ENCODE data around the gene INO80C. TPM values are rescaled to one million over a fixed set of nuclear protein-coding genes. Genes with fewer than 3 reads are reported as not detected.

The INO80C gene
- 10 to 100 TPM; 17.3 to 21.7 TPM for total RNA-seq

DNA sequence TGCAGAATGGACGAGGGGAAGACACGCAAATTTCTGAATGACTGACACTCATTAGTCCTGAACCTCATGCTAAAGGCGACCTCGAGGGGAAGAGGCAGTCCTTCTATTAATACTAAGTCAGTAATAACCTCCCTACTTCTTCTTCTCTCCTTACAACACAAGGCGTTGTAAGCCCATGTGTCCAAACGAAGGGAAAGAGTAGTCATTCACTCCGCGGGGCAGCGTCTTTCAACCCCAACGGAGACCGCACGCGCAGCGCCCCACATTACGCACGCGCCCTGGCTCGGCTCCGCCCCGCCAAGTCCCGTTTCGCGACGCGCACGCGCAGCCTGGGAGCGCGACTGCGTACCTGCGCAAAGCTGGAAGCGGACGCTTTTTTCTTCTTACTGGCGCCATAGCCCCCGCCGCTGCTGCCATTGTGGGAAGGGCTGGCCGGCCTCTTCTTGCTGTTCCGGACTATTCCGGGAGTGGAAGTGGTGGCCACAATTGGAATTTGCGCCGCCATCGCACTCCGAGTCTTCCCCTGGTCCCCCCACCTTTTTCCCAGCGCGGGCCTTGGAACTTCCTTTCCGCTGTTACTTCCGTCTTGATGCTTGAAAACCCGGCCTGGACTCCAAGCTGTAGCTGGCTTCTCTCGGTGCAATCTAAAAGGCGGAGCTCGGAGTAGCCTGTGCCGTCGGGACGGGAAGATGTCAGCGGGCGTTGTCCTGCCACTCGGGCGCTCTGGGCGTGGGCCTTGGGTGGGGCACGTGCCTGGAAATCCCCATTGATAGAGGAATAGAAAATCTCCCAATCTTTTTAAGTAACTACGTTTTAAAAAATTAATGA, at the start of gene INO80C:
Gene INO80C (minus strand): TSS at position 591 of the 828 bp plus-strand sequence. CDS start 86 bp downstream, at position 505.
- DNase-seq (peak; percentile 94), ATAC-seq (ENCODE audit: low read depth) (peak; percentile 97)
- H3K27me3 Mint-ChIP-seq: no peaks in the 10 kb centered on the region
- H3K36me3 Mint-ChIP-seq: no peaks in the 10 kb centered on the region
- H3K4me1 Mint-ChIP-seq: peaks cover 29% of the 10 kb centered on the region
- POLR2A ChIA-PET: interaction anchor here (0.6 to 2.1 kb wide), 9 partner anchors 72 to 631 kb away, joined by 3 to 12 read pairs (median 4); partner anchors contain the start of genes GALNT1, RMP24, SLC39A6 and ZNF24
- peak within 1 kb of the TSS; percentile 100 for H3K27ac Mint-ChIP-seq
- H3K9me3 Mint-ChIP-seq: peaks cover 3% of the 10 kb centered on the region
- H3K4me3 Mint-ChIP-seq: peak within 1 kb of the TSS; percentile 99

GRCh38 chr18:35547008-35547605, 49.3 kb upstream of the INO80C start:
- H3K4me1 Mint-ChIP-seq: no peaks in the 10 kb centered on the region
- H3K27me3 Mint-ChIP-seq: peaks cover 3% of the 10 kb centered on the region
- no peak for DNase-seq
- peaks cover 4% of the 10 kb centered on the region for H3K36me3 Mint-ChIP-seq
- peaks cover 5% of the 10 kb centered on the region for H3K9me3 Mint-ChIP-seq
- no peak overlapping the region for H3K4me3 Mint-ChIP-seq
- ATAC-seq (ENCODE audit: low read depth): no peak
- H3K27ac Mint-ChIP-seq: no peak overlapping the region
- POLR2A ChIA-PET: no interaction called here

DNA sequence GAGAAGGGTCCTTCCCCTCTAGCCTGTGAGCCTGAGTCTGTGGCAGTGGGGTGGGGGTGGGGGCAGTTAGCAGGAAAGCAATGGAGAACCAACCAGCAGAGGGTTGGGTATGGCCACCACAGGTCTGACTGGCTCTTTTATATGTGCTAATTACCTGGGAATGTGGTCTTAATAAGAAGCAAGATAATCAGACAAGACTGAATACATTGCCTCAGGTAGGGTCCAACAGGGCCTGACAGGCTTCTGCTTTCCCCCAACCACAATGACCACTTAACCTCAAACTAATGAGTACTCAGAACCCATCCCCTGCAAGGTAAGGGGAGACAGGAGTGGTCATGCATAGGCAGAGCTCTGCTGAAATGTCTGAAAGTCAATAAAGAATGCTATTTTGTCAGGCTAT, 44.6 kb upstream of the INO80C start:
- peaks cover 1% of the 10 kb centered on the region for H3K9me3 Mint-ChIP-seq
- ATAC-seq (ENCODE audit: low read depth): no peak
- H3K27ac Mint-ChIP-seq: no peak overlapping the region
- DNase-seq: no peak
- POLR2A ChIA-PET: no interaction called here
- H3K36me3 Mint-ChIP-seq: peaks cover 1% of the 10 kb centered on the region
- H3K4me1 Mint-ChIP-seq: no peaks in the 10 kb centered on the region
- no peak overlapping the region for H3K4me3 Mint-ChIP-seq
- no peaks in the 10 kb centered on the region for H3K27me3 Mint-ChIP-seq

GRCh38 chr18:35535297-35535696, 37.5 kb upstream of the INO80C start:
- no peak overlapping the region for H3K27ac Mint-ChIP-seq
- peaks cover 11% of the 10 kb centered on the region for H3K27me3 Mint-ChIP-seq
- H3K4me3 Mint-ChIP-seq: no peak overlapping the region
- H3K4me1 Mint-ChIP-seq: no peaks in the 10 kb centered on the region
- peaks cover 14% of the 10 kb centered on the region for H3K9me3 Mint-ChIP-seq
- no peaks in the 10 kb centered on the region for H3K36me3 Mint-ChIP-seq
- ATAC-seq (ENCODE audit: low read depth) (no peak), DNase-seq (no peak)
- POLR2A ChIA-PET: no interaction called here

- Mint-ChIP-seq H3K9me3 (peaks cover 17% of the 10 kb centered on the region), H3K4me3 (no peak overlapping the region), H3K27ac (no peak overlapping the region), H3K27me3 (peaks cover 18% of the 10 kb centered on the region), H3K36me3 (peaks cover 2% of the 10 kb centered on the region), H3K4me1 (no peaks in the 10 kb centered on the region)
- DNase-seq (no peak), ATAC-seq (ENCODE audit: low read depth) (no peak)
- POLR2A ChIA-PET: no interaction called here
Observed at GRCh38 chr18:35533916-35534405, 36.2 kb upstream of the INO80C start.

GRCh38 chr18:35528749-35529274, 31.1 kb upstream of the INO80C start:
- Mint-ChIP-seq H3K36me3 (peaks cover 2% of the 10 kb centered on the region), H3K4me1 (peaks cover 3% of the 10 kb centered on the region), H3K9me3 (peaks cover 15% of the 10 kb centered on the region), H3K27ac (no peak overlapping the region), H3K27me3 (peaks cover 27% of the 10 kb centered on the region), H3K4me3 (no peak overlapping the region)
- ATAC-seq (ENCODE audit: low read depth) (no peak), DNase-seq (no peak)
- POLR2A ChIA-PET: interaction anchor here (0.7 kb wide), 1 partner anchor 154 kb away, joined by 4 read pairs; no protein-coding TSS in a partner anchor

GRCh38 chr18:35526495-35527059, 28.8 kb upstream of the INO80C start:
- no peak overlapping the region for H3K4me3 Mint-ChIP-seq
- POLR2A ChIA-PET: no interaction called here

GRCh38 chr18:35525795-35526494, 28.2 kb upstream of the INO80C start:
- Mint-ChIP-seq H3K27ac (no peak overlapping the region), H3K27me3 (peaks cover 27% of the 10 kb centered on the region), H3K4me3 (no peak overlapping the region), H3K4me1 (peaks cover 3% of the 10 kb centered on the region), H3K36me3 (peaks cover 2% of the 10 kb centered on the region), H3K9me3 (peaks cover 11% of the 10 kb centered on the region)
- POLR2A ChIA-PET: no interaction called here
- no peak for DNase-seq
- no peak for ATAC-seq (ENCODE audit: low read depth)

More at GRCh38 chr18:35526495-35527059, 28.8 kb upstream of the INO80C start:
- H3K27me3 Mint-ChIP-seq: peaks cover 27% of the 10 kb centered on the region
- H3K9me3 Mint-ChIP-seq: peaks cover 12% of the 10 kb centered on the region
- no peak overlapping the region for H3K27ac Mint-ChIP-seq
- no peak for ATAC-seq (ENCODE audit: low read depth)
- peaks cover 2% of the 10 kb centered on the region for H3K36me3 Mint-ChIP-seq
- DNase-seq: no peak
- H3K4me1 Mint-ChIP-seq: peaks cover 3% of the 10 kb centered on the region

- POLR2A ChIA-PET: no interaction called here
- Mint-ChIP-seq H3K27me3 (peaks cover 21% of the 10 kb centered on the region), H3K4me1 (peaks cover 3% of the 10 kb centered on the region), H3K27ac (no peak overlapping the region), H3K9me3 (peaks cover 5% of the 10 kb centered on the region), H3K36me3 (no peaks in the 10 kb centered on the region), H3K4me3 (no peak overlapping the region)
- no peak for DNase-seq
- ATAC-seq (ENCODE audit: low read depth): no peak
Observed at GRCh38 chr18:35524226-35524625, 26.5 kb upstream of the INO80C start.

- POLR2A ChIA-PET: interaction anchor here (0.6 kb wide), 2 partner anchors 90 to 293 kb away, joined by 3 read pairs; no protein-coding TSS in a partner anchor
- DNase-seq: no peak
- Mint-ChIP-seq H3K27ac (no peak overlapping the region), H3K36me3 (no peaks in the 10 kb centered on the region), H3K9me3 (no peaks in the 10 kb centered on the region), H3K4me1 (peaks cover 3% of the 10 kb centered on the region), H3K27me3 (peaks cover 9% of the 10 kb centered on the region), H3K4me3 (no peak overlapping the region)
- ATAC-seq (ENCODE audit: low read depth): no peak
Observed at GRCh38 chr18:35522130-35522959, 24.6 kb upstream of the INO80C start.

DNA sequence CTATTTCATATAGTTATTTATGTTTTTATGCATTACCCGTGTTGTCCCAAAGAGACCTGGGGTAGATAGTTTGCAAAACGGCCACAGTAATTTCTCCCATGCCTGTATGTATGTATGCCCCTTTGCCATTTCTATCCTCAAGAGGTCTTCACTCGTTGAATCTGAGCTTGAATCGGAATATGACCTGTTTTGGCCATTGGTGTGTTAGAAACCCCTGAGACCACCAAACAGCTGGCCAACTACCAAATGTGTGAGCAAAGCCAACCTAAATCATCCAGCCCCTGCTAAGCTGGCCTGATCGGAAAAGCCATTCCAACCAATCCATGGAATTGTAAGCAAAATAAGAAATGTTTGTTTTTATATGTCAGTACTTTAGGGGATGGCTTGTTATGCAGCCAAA, 23.4 kb upstream of the INO80C start:
- no peak overlapping the region for H3K4me3 Mint-ChIP-seq
- H3K27ac Mint-ChIP-seq: no peak overlapping the region
- POLR2A ChIA-PET: no interaction called here

GRCh38 chr18:35519148-35519899, 21.6 kb upstream of the INO80C start:
- Mint-ChIP-seq H3K9me3 (no peaks in the 10 kb centered on the region), H3K36me3 (no peaks in the 10 kb centered on the region), H3K27ac (no peak overlapping the region), H3K4me3 (no peak overlapping the region), H3K4me1 (peaks cover 2% of the 10 kb centered on the region), H3K27me3 (peaks cover 3% of the 10 kb centered on the region)
- POLR2A ChIA-PET: no interaction called here
- ATAC-seq (ENCODE audit: low read depth) (no peak), DNase-seq (no peak)

More for the DNA sequence above, 23.4 kb upstream of the INO80C start:
- H3K27me3 Mint-ChIP-seq: peaks cover 3% of the 10 kb centered on the region
- DNase-seq (no peak), ATAC-seq (ENCODE audit: low read depth) (no peak)
- no peaks in the 10 kb centered on the region for H3K9me3 Mint-ChIP-seq
- no peaks in the 10 kb centered on the region for H3K36me3 Mint-ChIP-seq
- H3K4me1 Mint-ChIP-seq: peaks cover 5% of the 10 kb centered on the region

Measured in activated naive CD8-positive, alpha-beta T cell treated with anti-CD3 and anti-CD28 coated beads, Interleukin-2, amount 10 ng/mL, durations not matched to agents 7 days and 5 days (primary cell).